ENCODE data around the gene PSD4. TPM values are rescaled to one million over a fixed set of nuclear protein-coding genes. Genes with fewer than 3 reads are reported as not detected.
A peak's percentile ranks its signal among the peaks of the same experiment; 100 is the strongest.

Gene PSD4
- polyA plus RNA-seq, 1 donor: 21.4 TPM

DNA sequence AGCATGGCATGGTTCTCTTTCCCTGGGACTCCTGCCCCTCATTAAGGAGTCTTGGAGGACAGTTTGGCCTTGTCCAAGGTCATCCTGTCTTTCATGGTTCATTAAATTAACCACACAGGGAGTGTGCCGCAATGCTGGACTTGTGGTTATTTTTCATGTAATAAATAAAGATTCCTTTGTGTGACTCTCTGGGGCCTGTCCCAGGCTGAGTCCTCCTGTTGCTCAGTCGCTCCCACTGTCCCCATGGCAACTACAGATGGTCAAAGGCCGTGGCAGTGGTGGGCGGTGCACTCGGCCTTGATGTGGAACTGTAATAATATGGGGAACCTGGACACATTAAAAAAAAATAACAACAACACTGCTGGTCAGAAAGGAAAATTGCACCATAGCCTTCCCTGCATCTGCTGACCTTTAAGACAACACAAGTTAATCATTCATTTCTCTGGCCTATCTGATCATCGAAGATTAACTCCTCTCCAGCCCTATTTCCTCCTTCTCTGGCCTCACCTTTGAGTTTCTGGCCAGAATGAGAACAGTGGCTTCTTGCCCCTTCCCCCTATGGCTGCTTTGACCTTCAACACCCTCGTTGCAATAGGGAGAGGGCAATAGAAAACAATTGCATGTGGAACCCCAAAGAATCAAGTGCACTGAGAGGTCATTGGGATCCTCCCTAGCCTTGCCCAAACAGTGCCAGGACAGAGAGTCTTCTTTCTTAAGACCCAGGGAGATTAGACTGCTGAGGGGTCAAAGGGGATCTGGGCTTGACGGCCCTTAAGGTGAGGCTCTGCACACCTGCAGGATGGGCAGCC lies 44.7 kb downstream of the PSD4 start:
- no peak overlapping the region for H3K4me3 ChIP-seq (ENCODE audit: low read length)
- DNase-seq: peak; percentile 84 to 89
- H3K36me3 ChIP-seq (ENCODE audit: control insufficient read depth, insufficient read depth, low read length): no peaks in the 10 kb centered on the region
- peaks cover 46% of the 10 kb centered on the region for H3K4me1 ChIP-seq (ENCODE audit: control insufficient read depth, insufficient read depth, low read length)
- H3K27me3 ChIP-seq (ENCODE audit: control insufficient read depth, insufficient read depth, low read length): no peaks in the 10 kb centered on the region
- H3K27ac ChIP-seq (ENCODE audit: low read length): peak overlapping the region; percentile 92
- WGBS (ENCODE audit: insufficient coverage, low lambda C conversion rate): 17% methylated on average over 1 of the region's 8 CpGs
- no peaks in the 10 kb centered on the region for H3K9me3 ChIP-seq (ENCODE audit: control insufficient read depth, low read depth, low read length)

DNA sequence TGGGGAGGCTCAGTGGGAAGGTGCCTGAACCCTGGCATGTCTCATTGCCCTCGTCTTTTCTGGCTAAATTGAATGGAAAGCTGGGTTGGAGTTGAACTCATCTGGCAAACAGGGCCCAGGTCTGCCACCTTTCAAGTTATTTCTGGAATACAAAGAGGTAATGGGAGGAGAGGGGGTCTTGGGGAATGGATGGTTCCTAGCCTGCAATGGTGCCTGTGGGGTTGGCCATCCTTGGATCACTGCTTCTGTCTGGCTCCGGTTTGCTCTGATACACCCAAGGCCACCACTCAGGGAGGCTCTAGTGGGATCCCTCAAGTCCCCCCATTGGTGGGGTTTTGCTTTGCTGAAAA lies 45.3 kb downstream of the PSD4 start:
- no CpG with 5 or more reads among the region's 2 CpGs for WGBS (ENCODE audit: insufficient coverage, low lambda C conversion rate)

DNA sequence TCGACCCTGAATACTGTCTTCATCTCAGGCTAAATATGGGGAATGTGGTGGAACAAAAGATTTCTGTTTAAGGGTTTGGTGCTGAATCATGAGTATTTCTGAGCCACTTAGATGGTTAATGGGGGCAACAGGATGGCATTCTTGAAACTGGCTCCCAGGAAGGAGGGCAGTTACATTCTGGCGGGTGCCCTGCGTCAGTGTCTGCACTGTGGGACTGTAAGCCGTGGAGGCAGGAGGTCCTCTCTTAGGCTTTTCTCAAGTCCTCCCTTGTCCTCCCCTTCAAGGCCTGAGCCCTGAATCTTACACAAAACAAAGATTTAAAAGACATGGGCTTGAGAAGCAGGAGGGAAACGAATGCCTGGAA lies 45.7 kb downstream of the PSD4 start:
- WGBS (ENCODE audit: insufficient coverage, low lambda C conversion rate): no CpG with 5 or more reads among the region's 5 CpGs
- H3K27ac ChIP-seq (ENCODE audit: low read length): peak overlapping the region; percentile 92
- H3K9me3 ChIP-seq (ENCODE audit: control insufficient read depth, low read depth, low read length): no peaks in the 10 kb centered on the region

More for the DNA sequence above, 45.3 kb downstream of the PSD4 start:
- no peaks in the 10 kb centered on the region for H3K27me3 ChIP-seq (ENCODE audit: control insufficient read depth, insufficient read depth, low read length)
- H3K9me3 ChIP-seq (ENCODE audit: control insufficient read depth, low read depth, low read length): no peaks in the 10 kb centered on the region
- DNase-seq: no peak
- peak overlapping the region; percentile 92 for H3K27ac ChIP-seq (ENCODE audit: low read length)
- peaks cover 46% of the 10 kb centered on the region for H3K4me1 ChIP-seq (ENCODE audit: control insufficient read depth, insufficient read depth, low read length)
- no peak overlapping the region for H3K4me3 ChIP-seq (ENCODE audit: low read length)
- H3K36me3 ChIP-seq (ENCODE audit: control insufficient read depth, insufficient read depth, low read length): no peaks in the 10 kb centered on the region

DNA sequence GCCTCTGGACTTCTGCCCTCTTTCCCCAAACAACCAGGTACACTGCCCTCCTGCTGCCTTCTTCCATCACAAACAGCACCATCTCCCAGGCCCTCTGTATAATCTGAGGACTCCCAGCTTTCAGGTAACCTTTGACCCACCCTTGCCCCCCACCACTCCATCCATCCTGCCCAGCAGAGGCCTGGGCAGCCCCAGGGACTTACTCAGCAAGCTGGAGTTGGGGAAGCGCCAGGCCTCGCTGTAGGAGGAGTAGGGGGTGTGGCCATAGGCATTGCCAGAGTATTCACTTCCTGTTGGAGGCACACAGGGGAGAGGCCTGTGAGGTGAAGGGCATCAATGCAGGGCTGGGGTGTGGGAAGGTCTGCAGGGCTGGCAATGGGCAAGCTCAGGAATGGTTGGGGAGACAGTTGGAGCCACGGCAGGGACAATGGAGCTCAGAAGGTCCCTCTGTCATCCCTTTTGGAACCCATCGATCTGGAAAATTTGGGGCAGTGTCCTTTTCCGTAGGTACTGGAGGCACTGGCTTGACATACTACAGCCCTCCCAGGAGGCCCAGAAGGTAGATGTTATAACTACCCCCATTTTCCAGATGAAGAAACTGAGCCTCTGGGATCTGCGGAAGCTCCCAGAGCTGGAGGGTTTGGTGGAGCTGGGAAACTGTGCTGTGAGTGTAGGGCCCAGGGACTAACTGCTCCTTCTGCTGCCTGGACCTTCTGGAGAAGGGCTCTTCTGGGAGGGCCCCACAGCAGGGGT lies 46.3 kb downstream of the PSD4 start:
- H3K4me3 ChIP-seq (ENCODE audit: low read length): no peak overlapping the region
- H3K4me1 ChIP-seq (ENCODE audit: control insufficient read depth, insufficient read depth, low read length): peaks cover 50% of the 10 kb centered on the region
- no CpG with 5 or more reads among the region's 6 CpGs for WGBS (ENCODE audit: insufficient coverage, low lambda C conversion rate)
- H3K36me3 ChIP-seq (ENCODE audit: control insufficient read depth, insufficient read depth, low read length): no peaks in the 10 kb centered on the region
- H3K27ac ChIP-seq (ENCODE audit: low read length): peak overlapping the region; percentile 92
- H3K9me3 ChIP-seq (ENCODE audit: control insufficient read depth, low read depth, low read length): no peaks in the 10 kb centered on the region
- H3K27me3 ChIP-seq (ENCODE audit: control insufficient read depth, insufficient read depth, low read length): no peaks in the 10 kb centered on the region
- DNase-seq: peak in 1 of 2 donors; percentile 77

More for the DNA sequence above, 45.7 kb downstream of the PSD4 start:
- DNase-seq: no peak
- H3K36me3 ChIP-seq (ENCODE audit: control insufficient read depth, insufficient read depth, low read length): no peaks in the 10 kb centered on the region
- no peaks in the 10 kb centered on the region for H3K27me3 ChIP-seq (ENCODE audit: control insufficient read depth, insufficient read depth, low read length)
- no peak overlapping the region for H3K4me3 ChIP-seq (ENCODE audit: low read length)
- peaks cover 46% of the 10 kb centered on the region for H3K4me1 ChIP-seq (ENCODE audit: control insufficient read depth, insufficient read depth, low read length)

DNA sequence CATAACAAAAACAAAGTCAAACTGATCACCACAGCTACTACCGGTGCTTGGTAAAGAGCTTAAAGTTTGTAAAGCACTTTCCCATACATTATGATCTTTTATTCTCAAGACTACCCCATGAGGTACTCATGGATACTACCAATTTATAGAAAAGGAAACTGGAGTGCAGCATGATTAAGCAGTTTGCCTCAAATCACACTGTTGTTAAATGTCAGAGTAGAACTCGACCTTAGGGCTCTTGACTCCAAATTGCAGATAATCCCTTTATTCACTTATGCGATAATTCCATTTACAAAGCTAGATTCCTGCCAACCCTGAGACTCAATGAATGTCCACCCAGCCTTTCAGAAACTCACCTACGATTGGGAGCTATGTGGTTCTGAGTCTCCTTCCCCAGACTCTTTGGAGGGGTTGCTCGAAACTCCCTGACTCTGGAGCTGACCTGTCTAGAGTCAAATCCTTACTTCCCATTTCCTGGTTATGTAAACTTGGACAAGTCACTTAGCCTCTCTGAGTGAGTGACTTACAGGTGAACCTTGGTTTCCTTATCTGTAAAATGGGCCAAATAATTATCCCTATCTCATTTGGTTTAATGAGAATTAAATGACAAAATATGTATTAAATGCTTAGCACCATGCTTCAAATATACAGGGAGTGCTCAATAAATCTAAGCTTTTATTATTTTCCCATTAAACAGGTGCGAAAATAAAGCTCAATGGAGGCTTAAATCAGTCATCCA lies 47.4 kb downstream of the PSD4 start:
- Histone ChIP-seq H3K4me1 (ENCODE audit: control insufficient read depth, insufficient read depth, low read length) (peaks cover 58% of the 10 kb centered on the region), H3K27me3 (ENCODE audit: control insufficient read depth, insufficient read depth, low read length) (no peaks in the 10 kb centered on the region), H3K36me3 (ENCODE audit: control insufficient read depth, insufficient read depth, low read length) (no peaks in the 10 kb centered on the region), H3K9me3 (ENCODE audit: control insufficient read depth, low read depth, low read length) (no peaks in the 10 kb centered on the region), H3K27ac (ENCODE audit: low read length) (no peak overlapping the region), H3K4me3 (ENCODE audit: low read length) (no peak overlapping the region)
- no CpG with 5 or more reads among the region's 6 CpGs for WGBS (ENCODE audit: insufficient coverage, low lambda C conversion rate)
- no peak for DNase-seq

DNA sequence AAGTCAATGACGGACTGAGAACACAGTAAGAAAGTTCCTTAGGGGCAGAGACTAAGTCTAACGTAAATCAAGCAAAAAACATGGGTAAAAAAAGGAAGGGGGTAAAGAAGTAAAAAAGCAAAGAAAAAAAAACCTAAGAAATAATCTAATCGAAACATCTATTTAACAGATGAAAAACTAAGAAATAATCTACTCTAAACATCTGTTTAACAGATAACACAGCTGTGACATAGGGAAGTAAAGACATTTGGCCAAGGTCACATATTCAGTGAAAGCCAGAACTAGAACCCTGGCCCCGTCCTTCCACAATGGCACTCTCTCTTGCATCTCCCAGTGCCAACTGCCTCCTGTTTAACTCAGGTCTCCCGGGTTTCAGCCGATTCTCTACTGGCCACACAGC lies 48.1 kb downstream of the PSD4 start:
- H3K4me1 ChIP-seq (ENCODE audit: control insufficient read depth, insufficient read depth, low read length): peaks cover 53% of the 10 kb centered on the region
- WGBS (ENCODE audit: insufficient coverage, low lambda C conversion rate): 100% methylated on average over 4 of the region's 6 CpGs
- no peaks in the 10 kb centered on the region for H3K27me3 ChIP-seq (ENCODE audit: control insufficient read depth, insufficient read depth, low read length)
- no peak overlapping the region for H3K4me3 ChIP-seq (ENCODE audit: low read length)
- H3K36me3 ChIP-seq (ENCODE audit: control insufficient read depth, insufficient read depth, low read length): no peaks in the 10 kb centered on the region
- DNase-seq: no peak
- no peaks in the 10 kb centered on the region for H3K9me3 ChIP-seq (ENCODE audit: control insufficient read depth, low read depth, low read length)
- H3K27ac ChIP-seq (ENCODE audit: low read length): no peak overlapping the region

DNA sequence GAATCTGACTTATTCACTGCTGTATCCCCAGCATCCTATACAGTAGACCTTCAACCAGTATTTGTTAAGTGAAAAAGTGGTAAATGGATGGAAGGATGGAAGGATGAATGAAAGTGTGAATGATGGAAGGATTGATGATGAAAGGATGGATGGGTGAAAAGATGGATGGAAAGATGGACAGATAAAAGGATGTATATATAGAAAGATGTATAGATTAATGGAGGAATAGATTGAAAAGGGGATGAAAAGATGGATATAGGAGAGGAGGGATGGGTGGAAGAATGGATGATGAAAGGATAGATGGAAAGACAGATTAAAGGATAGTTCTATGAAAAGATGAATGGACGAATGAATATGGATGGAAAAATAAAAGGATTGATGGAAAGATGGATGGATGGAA lies 50.0 kb downstream of the PSD4 start:
- 88% methylated on average over 1 of the region's 1 CpG for WGBS (ENCODE audit: insufficient coverage, low lambda C conversion rate)
- Histone ChIP-seq H3K27ac (ENCODE audit: low read length) (no peak overlapping the region), H3K4me1 (ENCODE audit: control insufficient read depth, insufficient read depth, low read length) (peaks cover 40% of the 10 kb centered on the region), H3K27me3 (ENCODE audit: control insufficient read depth, insufficient read depth, low read length) (no peaks in the 10 kb centered on the region), H3K9me3 (ENCODE audit: control insufficient read depth, low read depth, low read length) (no peaks in the 10 kb centered on the region), H3K36me3 (ENCODE audit: control insufficient read depth, insufficient read depth, low read length) (no peaks in the 10 kb centered on the region), H3K4me3 (ENCODE audit: low read length) (no peak overlapping the region)
- no peak for DNase-seq

DNA sequence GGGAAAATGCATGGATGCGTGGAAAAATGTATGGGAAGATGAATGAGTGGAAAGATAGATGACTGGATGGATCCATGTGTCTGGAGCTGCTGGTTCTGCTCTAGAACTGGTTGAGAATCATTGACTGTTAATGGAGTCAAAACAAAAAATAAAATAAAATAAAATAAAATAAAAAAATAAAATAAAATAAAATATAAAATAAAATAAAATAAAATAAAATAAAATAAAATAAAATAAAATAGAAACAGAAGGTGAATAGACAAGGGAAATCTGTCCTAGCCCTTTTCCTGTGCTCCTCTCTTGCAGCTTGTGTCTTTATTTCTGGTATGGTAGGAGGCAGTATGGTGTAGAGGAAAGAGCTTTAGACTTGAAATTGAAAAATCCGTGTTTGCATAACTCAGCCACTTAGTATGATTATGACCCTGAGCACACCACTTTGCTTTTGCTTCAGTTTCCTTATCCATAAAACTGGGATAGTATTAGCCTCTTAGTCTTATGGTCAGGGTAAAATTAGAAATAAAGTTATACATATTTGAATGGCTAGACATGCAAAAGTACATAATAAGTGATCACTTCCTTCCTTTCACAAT lies 51.0 kb downstream of the PSD4 start:
- Histone ChIP-seq H3K27ac (ENCODE audit: low read length) (no peak overlapping the region), H3K36me3 (ENCODE audit: control insufficient read depth, insufficient read depth, low read length) (no peaks in the 10 kb centered on the region), H3K27me3 (ENCODE audit: control insufficient read depth, insufficient read depth, low read length) (no peaks in the 10 kb centered on the region), H3K4me1 (ENCODE audit: control insufficient read depth, insufficient read depth, low read length) (peaks cover 36% of the 10 kb centered on the region), H3K9me3 (ENCODE audit: control insufficient read depth, low read depth, low read length) (no peaks in the 10 kb centered on the region), H3K4me3 (ENCODE audit: low read length) (no peak overlapping the region)
- no peak for DNase-seq
- WGBS (ENCODE audit: insufficient coverage, low lambda C conversion rate): 100% methylated on average over 1 of the region's 2 CpGs

DNA sequence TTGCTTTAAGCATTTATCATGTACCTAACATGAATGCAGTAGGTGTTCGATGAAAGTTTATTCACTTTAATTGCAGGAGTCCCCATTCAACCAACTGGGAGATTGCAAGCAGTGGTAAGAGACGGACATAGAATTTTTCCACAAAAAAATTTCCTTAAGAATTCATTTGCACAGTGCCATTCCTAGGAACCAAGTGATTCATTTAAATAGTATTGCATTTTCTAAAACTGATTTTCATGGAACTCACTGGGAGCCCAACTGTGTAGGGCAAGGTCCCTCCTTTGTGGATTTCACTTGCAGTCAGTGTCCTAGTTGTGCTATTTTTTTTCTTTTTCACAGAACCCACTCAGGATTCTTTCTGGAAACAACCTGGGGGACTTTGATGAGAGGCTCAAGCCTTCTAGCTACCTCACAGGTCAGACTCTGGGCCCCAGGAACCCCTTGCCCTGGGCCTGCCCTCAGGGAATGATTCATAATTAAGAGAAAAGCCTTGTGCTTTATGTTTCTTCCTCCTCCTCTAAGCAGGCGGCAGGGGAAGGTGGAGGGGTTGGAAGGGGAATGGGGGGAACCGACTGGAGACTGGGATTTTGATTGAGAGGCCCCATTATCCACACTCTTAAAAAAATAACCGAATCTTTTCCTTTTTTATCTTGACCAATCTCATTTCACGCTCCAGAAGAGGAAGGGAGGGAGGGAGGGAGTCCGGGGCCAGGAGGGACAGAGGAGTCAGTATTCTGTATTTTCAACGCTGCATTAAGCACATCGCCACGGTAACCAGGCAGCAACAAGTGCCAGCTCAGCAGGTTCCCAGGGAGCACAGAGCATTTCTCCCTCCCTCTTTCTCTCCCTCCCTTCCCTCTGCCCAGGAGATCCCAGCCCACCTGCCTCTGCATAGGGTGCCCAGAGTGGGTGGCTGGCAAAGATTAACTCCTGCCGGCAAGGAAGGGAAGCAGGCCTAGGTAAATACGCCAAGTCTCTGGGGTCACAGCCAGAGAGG lies 51.8 kb downstream of the PSD4 start:
- no peak overlapping the region for H3K4me3 ChIP-seq (ENCODE audit: low read length)
- H3K27ac ChIP-seq (ENCODE audit: low read length): peak overlapping the region; percentile 32
- no CpG with 5 or more reads among the region's 12 CpGs for WGBS (ENCODE audit: insufficient coverage, low lambda C conversion rate)
- no peaks in the 10 kb centered on the region for H3K27me3 ChIP-seq (ENCODE audit: control insufficient read depth, insufficient read depth, low read length)
- peak; percentile 51 to 74 for DNase-seq
- no peaks in the 10 kb centered on the region for H3K36me3 ChIP-seq (ENCODE audit: control insufficient read depth, insufficient read depth, low read length)
- H3K4me1 ChIP-seq (ENCODE audit: control insufficient read depth, insufficient read depth, low read length): peaks cover 36% of the 10 kb centered on the region
- no peaks in the 10 kb centered on the region for H3K9me3 ChIP-seq (ENCODE audit: control insufficient read depth, low read depth, low read length)

Data from large intestine (tissue), 3 donors.